Esophagus muscularis mucosa (tissue), 4 donors: ENCODE results near the gene CBFA2T2.
"Not testable (repeated sequence)": the region's sequence is repeated elsewhere in the genome, so short reads cannot be mapped to it uniquely, and the experiment has no call there.

Experiments
- EP300 ChIP-seq: sonication (generic); formaldehyde crosslinking; IDR thresholded peaks from one replicate; pipeline ENCODE4 v1.6.1; 2017; ENCODE audit warnings: antibody characterized with exemption
- POLR2A ChIP-seq: fragments of 450-650 bp; IDR thresholded peaks from one replicate; pipeline ENCODE4 v1.6.1; 2017; ENCODE audit warnings: antibody characterized with exemption, moderate library complexity, mild to moderate bottlenecking, low read depth
- POLR2AphosphoS5 ChIP-seq, 2 donors: sonication (generic); formaldehyde crosslinking; IDR thresholded peaks; one replicate each; pipeline ENCODE4 v1.6.1; 2017; ENCODE audit warnings: antibody characterized with exemption in 2 of 2
- TF ChIP-seq, protein P1 (sequence below), 3 experiments: fragments of 200-600 bp in 2 of 3; fragments of 450-650 bp in 1 of 3; sonication (generic) in 2 of 3; IDR thresholded peaks; one replicate each; pipeline ENCODE4 v1.5.1; 2017 to 2019; ENCODE audit warnings: antibody characterized with exemption in 3 of 3, mild to moderate bottlenecking in 2 of 3, moderate library complexity in 1 of 3

DNA sequence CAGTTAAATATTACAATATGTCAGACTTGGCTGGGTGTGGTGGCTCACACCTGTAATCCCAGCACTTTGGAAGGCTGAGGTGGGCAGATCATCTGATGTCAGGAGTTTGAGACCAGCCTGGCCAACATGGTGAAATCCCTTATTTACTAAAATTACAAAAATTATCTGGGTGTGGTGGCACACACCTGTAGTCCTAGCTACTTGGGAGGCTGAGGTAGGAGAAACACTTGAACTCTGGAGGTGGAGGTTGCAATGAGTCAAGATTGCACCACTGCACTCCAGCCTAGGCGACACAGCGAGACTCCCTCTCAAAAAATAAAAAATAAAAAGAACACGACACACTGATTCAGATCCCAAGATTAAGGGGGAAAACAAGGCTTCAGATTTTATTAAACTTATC is 19.2 kb downstream of the CBFA2T2 start:
- not testable (repeated sequence) for TF ChIP-seq EP300; POLR2A; POLR2AphosphoS5 (IDR thresholded peaks at IDR 0.05)
- TF ChIP-seq, protein P1, sequence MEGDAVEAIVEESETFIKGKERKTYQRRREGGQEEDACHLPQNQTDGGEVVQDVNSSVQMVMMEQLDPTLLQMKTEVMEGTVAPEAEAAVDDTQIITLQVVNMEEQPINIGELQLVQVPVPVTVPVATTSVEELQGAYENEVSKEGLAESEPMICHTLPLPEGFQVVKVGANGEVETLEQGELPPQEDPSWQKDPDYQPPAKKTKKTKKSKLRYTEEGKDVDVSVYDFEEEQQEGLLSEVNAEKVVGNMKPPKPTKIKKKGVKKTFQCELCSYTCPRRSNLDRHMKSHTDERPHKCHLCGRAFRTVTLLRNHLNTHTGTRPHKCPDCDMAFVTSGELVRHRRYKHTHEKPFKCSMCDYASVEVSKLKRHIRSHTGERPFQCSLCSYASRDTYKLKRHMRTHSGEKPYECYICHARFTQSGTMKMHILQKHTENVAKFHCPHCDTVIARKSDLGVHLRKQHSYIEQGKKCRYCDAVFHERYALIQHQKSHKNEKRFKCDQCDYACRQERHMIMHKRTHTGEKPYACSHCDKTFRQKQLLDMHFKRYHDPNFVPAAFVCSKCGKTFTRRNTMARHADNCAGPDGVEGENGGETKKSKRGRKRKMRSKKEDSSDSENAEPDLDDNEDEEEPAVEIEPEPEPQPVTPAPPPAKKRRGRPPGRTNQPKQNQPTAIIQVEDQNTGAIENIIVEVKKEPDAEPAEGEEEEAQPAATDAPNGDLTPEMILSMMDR (IDR thresholded peaks at IDR 0.05) = not testable (repeated sequence)
